A549 treated with GW870086 at 1 μM for 4 hours (cell line): ENCODE measurements around the gene UBE2E2. TPM values are rescaled to one million over a fixed set of nuclear protein-coding genes. Genes with fewer than 3 reads are reported as not detected.

Experiments
- total RNA-seq: library from RNA; stranded (reverse); fragments of 200-300 nt; extraction: Qiagen RNA extraction; gene quantifications from 5 replicates; pipeline ENCODE4 v1.2.3, GENCODE V29; 2022; ENCODE audit warnings: low read depth

UBE2E2 gene
- 40.0 to 49.9 TPM (median 45.4 TPM) in 5 replicates for total RNA-seq

GRCh38 chr3:23202921-23203707 lies at the start of gene UBE2E2:
TSS of gene UBE2E2 (plus strand) at chr3:23203327.

